ENCODE data around the gene PPP3R1. TPM values are rescaled to one million over a fixed set of nuclear protein-coding genes. Genes with fewer than 3 reads are reported as not detected.

PPP3R1 gene
- total RNA-seq, 1 donor, result 38.4 TPM

DNA sequence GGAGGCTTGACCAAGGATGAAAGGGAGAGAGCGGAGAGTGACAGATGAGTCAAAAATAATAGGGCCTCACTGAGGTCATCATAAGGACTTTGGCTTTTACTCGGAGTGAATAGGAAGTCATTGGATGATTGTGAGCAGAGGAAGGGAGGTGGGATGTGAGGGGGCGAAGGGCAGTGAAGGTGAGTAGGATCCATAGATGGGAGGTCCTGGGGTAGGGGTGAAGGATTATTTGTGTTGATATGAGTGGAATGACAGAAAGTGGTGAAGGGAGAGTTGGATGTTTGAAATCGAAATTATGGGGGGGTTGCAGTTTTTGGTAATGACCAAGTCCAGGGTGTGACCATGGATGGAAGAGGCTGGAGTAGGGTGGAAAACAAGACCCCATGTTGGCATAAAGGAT is 80.6 kb downstream of the PPP3R1 start:
- DNase-seq (ENCODE audit: low read depth), result no peak
- TF ChIP-seq, protein P1, sequence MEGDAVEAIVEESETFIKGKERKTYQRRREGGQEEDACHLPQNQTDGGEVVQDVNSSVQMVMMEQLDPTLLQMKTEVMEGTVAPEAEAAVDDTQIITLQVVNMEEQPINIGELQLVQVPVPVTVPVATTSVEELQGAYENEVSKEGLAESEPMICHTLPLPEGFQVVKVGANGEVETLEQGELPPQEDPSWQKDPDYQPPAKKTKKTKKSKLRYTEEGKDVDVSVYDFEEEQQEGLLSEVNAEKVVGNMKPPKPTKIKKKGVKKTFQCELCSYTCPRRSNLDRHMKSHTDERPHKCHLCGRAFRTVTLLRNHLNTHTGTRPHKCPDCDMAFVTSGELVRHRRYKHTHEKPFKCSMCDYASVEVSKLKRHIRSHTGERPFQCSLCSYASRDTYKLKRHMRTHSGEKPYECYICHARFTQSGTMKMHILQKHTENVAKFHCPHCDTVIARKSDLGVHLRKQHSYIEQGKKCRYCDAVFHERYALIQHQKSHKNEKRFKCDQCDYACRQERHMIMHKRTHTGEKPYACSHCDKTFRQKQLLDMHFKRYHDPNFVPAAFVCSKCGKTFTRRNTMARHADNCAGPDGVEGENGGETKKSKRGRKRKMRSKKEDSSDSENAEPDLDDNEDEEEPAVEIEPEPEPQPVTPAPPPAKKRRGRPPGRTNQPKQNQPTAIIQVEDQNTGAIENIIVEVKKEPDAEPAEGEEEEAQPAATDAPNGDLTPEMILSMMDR (IDR thresholded peaks at IDR 0.05; ENCODE audit: insufficient read depth, low read depth, low read length), result no peak

DNA sequence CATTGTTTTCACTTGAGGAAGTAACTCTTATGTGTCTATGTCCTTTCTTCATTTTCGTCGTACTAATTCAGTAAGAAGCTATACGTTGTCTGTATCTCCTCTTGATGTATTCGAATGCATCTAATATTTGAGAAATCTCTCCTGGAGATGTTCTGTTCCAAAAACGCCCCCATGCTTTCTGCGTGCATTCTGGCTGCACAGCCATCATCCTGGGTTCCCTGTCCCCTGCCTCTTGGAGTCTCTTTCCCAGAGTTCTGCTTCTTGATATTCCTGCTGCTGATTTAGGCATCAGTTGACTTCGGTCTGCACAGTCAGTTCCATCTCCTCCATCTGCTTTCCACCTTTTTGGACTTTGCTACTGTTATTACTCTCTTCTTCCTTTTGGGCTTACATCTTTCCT is 81.2 kb downstream of the PPP3R1 start:
- DNase-seq (ENCODE audit: low read depth), result no peak
- TF ChIP-seq, protein P1 (IDR thresholded peaks at IDR 0.05; ENCODE audit: insufficient read depth, low read depth, low read length), result no peak
- H3K4me3 ChIP-seq (ENCODE audit: low read depth, low read length), result no peak overlapping the region

More for the DNA sequence above, 80.6 kb downstream of the PPP3R1 start:
- no peak overlapping the region for H3K4me3 ChIP-seq (ENCODE audit: low read depth, low read length)

DNA sequence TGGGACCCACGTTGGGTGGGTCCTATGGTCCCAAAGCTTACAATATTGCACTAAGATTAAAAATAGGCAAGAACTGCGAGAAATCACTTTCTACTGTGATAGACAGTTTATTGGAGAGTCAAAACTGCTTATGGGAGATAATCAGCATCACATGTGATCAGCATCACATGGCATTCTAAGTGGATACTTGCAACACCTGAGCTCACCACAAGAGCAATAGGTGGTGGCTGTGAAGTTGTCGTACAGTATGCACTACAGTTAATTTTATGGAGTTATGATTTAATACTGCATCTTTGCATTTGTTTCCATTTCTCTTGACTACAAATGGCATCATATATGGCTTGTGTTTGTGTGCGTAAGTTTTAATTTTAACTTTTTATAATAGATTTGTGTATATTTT is 83.0 kb downstream of the PPP3R1 start:
- TF ChIP-seq, protein P1 (IDR thresholded peaks at IDR 0.05; ENCODE audit: insufficient read depth, low read depth, low read length), result no peak
- no peak overlapping the region for H3K4me3 ChIP-seq (ENCODE audit: low read depth, low read length)
- DNase-seq (ENCODE audit: low read depth), result no peak

DNA sequence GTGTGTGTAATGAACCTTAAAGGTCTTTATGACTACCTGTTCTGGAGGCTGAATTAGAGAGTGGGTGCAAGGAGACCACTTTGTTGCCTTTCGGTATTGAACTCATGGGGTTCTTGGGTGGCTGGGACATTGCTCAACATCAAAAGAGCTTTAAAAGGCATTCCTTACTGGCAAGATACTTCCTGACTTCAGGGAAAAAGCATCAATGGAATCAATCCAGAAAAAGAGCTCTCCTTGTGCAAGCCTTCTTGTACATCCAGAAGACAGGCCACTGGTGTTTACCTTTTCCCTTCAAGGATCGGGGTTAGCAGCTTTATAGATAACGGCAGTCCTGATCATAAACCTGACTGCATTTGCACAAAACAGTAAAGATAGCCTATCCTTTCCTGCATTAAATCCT is 85.1 kb downstream of the PPP3R1 start:
- peak; percentile 81 for DNase-seq (ENCODE audit: low read depth)
- TF ChIP-seq, protein P1 (IDR thresholded peaks at IDR 0.05; ENCODE audit: insufficient read depth, low read depth, low read length), result no peak
- H3K4me3 ChIP-seq (ENCODE audit: low read depth, low read length), result no peak overlapping the region

DNA sequence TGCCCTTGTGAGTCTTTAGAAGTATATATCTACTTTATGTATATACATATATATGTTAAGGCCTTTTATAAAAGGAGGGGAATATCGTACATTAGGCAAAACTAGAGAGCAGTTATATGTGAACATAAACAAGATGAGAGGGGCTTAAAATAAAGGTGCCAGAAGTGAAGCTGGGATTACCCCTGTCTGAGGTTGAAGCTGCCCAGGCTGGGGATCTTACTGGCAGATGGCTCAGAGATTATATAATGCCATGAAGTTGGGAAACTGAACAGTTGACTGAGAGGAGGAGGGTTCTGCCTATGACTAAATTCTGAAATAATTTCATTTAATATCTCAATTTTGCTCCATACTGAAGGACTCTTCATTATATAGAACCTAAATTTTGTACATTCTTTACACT is 88.7 kb downstream of the PPP3R1 start:
- no peak overlapping the region for H3K4me3 ChIP-seq (ENCODE audit: low read depth, low read length)
- TF ChIP-seq, protein P1 (IDR thresholded peaks at IDR 0.05; ENCODE audit: insufficient read depth, low read depth, low read length), result no peak
- no peak for DNase-seq (ENCODE audit: low read depth)

DNA sequence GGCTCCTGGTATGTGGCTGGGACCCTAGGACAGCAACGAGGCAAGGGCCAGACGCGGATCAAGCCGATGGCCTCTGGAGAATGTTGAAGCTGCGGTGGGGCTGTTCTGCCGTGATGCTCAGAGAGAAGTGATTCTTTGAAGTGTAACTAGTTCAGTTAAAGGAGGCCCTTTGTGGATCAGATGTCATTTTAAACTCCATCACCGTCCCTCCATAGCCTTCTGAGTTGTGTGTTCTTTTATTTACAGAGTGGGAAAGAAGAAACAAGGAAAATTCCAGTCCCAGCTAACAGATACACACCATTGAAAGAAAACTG is 94.2 kb downstream of the PPP3R1 start:
- TF ChIP-seq, protein P1 (IDR thresholded peaks at IDR 0.05; ENCODE audit: insufficient read depth, low read depth, low read length), result no peak
- no peak for DNase-seq (ENCODE audit: low read depth)
- peak overlapping the region; percentile 89 for H3K4me3 ChIP-seq (ENCODE audit: low read depth, low read length)

DNA sequence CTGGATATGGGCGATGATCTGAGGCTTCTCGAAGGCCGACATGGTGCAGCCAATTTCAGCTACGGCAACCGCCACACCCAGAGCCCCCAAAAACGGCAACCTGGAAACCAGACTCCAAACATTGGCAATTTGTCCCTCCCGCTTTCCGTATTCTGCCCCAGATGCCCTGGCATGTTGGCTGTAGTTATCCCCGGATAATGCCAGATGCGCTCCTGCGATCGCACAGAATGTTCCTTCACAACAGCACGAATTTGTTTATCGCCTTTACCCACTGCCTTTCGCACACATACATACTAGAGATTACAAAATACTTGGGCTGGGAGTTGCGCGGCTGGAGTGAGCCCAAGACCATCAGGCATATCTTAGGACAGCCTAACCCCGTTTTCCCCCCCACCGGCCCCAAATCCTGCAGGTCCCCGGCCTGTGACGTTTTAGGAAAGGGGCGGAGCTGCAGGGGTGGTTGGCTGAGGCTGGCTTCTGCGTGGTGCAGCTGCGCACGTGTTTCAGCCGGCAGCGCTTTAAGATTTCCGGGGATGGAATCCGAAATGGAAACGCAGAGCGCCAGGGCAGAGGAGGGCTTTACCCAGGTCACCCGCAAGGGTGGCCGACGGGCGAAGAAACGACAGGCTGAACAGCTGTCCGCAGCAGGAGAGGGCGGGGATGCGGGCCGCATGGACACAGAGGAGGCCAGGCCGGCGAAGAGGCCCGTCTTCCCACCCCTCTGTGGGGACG is 94.8 kb downstream of the PPP3R1 start, which contains the start of gene PNO1:
TSS of gene PNO1 (plus strand) at position 487 of the 732 bp plus-strand sequence. CDS start at position 534, 47 bp downstream.
- TF ChIP-seq, protein P1 (IDR thresholded peaks at IDR 0.05; ENCODE audit: insufficient read depth, low read depth, low read length), result no peak
- peak within 1 kb of the TSS; percentile 89 for H3K4me3 ChIP-seq (ENCODE audit: low read depth, low read length)
- peak; percentile 98 for DNase-seq (ENCODE audit: low read depth)
